Mesenteric fat pad (tissue), 1 donor: ENCODE measurements around the gene OR52A1. TPM values are rescaled to one million over a fixed set of nuclear protein-coding genes. Genes with fewer than 3 reads are reported as not detected.
"Not testable (repeated sequence)": the region's sequence is repeated elsewhere in the genome, so short reads cannot be mapped to it uniquely, and the experiment has no call there.

Experiments
- DNase-seq: peaks from one replicate; pipeline ENCODE4 v3.0.0-alpha.2; 2020; ENCODE audit warnings: low spot score
- long read RNA-seq: library from polyadenylated mRNA; unstranded; transcript quantifications from one replicate; pipeline ENCODE4 v2.0.0, GENCODE V29; 2020
- total RNA-seq: library from RNA; stranded (reverse); fragmentation: NEBNext Ultra II Directional; extraction: Animal tissue kit (Norgen Biotek cat#: 25700); gene quantifications from one replicate; pipeline ENCODE4 v1.2.1, GENCODE V29; 2021
- donor health status: DM: yes; HTN: yes; CAD: no.

OR52A1 gene
- not detected for total RNA-seq
- long read RNA-seq = 0 reads

DNA sequence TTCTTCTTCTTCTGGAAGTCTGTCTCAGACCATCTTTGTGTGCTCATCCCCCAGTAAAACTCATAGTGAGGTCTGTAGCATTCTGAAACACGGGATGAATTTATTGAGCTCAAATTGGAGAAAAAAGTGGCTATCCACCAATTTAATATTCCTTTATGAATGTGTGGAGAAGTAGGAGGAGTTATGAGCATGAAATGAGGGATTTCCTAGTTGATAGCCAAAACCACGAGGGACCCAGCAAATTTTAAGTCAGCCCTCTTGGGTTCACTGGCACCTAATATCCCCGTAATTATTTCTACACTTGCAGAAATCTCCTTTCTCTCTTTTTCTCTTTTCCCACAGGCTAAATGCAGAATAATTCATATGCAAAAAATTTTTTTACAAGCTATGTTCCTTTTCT is at the start of gene OR52A1:
Gene OR52A1, minus strand, starts transcription at position 101 of the 400 bp plus-strand sequence. CDS start 2,388 bp downstream, outside the sequence.
- DNase-seq = no peak

DNA sequence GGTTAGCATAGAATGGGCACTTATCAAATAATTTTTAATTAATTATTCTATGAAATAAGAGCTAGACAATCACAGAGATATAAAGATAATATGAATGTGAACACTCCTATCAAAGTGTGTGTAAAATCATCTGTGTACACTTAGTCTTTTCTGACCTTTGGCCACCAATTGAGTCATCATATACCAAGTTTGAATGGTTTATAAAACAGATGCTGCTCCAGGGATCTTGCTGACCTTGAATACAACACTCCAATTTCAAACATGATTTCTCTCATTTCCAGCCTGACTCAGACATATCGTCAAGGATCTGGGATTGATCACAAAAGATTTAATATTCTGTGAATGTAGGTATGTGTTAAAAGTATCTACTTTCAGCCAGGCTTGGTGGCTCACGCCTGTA is 48.8 kb upstream of the OR52A1 start:
- DNase-seq = no peak

DNA sequence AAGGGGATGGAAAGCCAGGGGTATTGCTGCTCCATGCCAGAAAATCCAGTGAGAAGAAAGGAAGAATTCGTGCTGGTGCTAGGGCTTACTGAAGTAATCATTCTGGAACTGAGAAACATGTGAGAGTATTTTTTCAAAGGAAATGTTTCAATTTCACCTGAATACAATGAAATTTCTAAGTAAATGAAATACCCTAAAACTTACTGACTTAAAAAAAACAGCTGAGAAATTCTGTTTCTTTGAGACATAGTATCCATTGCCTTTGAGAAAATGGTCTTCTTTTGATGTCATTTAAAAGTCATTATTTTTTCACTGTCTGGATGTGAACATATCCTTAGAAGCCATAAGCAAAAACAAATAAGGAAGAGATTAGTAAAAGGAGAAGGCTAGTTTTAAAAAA is 46.0 kb upstream of the OR52A1 start, which contains the start of gene OR51V1:
Gene OR51V1, minus strand, starts transcription at position 101 of the 400 bp plus-strand sequence. Its CDS starts 0 bp downstream, at position 101.
- no peak for DNase-seq

DNA sequence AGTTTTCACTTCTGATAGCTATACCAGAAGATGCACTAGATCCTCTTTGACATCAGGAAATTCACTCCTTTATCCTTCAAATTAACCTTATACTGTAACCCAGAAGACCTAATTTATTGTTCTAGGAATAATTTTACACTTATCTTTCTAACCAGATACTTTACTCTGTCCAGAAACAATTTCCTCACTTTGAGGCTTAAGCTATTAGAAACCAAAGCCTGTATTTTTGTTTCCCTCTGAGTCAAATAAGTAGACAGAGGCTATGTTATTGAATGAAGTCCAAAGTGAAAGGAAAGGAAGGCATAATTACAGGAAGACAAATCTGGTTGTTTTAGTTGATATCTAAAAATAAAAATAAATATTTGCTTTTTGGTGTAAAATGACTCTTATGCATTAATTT is 43.7 kb upstream of the OR52A1 start:
- no peak for DNase-seq

DNA sequence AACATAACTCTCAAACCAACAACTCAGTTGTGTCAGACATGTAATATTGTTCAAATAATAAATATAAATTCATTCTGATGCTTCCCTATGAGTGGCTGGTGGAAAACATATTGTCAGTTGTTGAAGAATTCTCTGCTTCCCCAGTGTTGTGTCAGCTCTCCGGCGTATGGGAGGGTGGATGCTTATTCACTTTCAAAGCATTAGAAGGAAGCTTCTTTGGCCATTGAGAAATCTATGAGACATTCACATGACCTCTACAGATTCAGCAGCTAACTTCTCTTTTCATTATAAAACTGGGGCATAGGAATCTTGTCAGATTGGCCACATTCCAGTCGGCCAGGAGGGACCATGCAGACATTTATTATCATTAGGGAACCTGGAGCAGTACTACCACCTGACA is 43.0 kb upstream of the OR52A1 start:
- DNase-seq = no peak

DNA sequence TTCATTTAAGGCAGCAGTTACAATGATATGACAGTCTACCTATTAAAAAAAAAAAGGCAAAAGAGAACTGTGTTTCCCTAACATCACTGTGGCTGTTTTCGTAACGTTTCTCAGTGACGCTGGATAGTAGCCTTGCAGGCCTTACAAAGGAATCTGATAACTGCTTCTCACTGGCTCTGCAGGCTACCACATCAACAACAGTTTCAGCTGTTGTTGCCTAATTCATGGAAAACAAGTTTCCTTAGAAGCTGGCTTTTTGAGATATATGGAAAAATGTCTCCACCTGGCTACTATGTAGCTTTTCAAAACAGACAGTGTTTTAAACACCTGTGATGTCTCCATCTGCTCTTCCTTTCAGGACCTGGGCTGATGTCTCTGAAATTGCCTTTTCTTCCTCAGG is 42.2 kb upstream of the OR52A1 start:
- DNase-seq = no peak

DNA sequence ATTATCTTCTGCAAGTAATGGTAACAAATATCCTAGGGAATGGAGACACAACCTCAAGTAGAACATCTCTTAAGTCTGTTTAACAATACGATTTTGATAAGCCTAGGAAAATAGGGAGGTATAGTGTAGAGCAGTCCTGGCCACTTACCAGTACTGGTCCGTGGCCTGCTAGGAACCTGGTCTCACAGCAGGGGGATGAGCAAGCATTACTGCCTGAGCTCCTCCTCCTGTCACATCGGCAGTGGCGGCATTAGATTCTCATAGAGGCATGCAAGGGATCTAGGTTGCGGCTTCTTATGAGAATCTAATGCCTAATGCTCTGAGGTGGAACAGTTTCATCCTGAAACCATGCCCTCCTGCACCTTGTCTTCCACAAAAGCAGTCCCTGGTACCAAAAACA is 41.5 kb upstream of the OR52A1 start:
- no peak for DNase-seq

DNA sequence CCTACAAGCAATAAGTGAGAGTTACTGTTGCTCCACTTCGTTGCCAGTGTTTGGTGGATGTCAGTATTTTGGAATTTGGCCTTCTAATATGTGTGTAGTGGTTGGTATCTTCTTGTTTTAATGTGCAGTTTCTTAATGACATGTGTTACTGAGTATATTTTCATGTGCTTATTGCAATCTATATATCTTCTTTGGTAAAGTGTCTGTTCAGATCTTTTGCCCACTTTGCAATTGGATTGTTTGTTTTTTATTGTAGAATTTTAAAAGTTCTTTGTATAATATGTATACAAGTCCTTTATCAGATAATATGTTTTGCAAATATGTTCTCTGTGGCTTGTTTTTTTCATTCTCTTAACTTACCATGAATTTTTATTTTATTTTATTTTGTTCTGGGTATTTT is 38.2 kb upstream of the OR52A1 start:
- no peak for DNase-seq

DNA sequence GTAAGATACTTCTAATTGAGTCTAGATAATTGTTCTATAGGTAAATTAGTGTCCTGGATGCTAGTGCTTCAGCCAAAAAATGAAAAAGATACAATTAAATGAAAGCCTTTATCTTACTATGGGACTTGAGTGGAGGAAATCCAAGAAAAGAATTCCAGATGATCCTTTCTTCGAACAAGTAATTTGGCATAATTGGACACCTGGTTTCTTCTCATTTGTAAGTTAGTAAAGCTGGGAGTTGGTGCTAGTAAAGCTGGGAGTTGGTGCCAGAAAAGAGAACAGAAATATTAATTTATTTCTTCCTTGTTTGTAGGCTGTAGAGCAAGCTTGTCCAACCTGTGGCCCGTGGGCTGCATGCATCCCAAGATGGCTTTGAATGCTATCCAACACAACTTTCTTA is 33.6 kb upstream of the OR52A1 start:
- no peak for DNase-seq

DNA sequence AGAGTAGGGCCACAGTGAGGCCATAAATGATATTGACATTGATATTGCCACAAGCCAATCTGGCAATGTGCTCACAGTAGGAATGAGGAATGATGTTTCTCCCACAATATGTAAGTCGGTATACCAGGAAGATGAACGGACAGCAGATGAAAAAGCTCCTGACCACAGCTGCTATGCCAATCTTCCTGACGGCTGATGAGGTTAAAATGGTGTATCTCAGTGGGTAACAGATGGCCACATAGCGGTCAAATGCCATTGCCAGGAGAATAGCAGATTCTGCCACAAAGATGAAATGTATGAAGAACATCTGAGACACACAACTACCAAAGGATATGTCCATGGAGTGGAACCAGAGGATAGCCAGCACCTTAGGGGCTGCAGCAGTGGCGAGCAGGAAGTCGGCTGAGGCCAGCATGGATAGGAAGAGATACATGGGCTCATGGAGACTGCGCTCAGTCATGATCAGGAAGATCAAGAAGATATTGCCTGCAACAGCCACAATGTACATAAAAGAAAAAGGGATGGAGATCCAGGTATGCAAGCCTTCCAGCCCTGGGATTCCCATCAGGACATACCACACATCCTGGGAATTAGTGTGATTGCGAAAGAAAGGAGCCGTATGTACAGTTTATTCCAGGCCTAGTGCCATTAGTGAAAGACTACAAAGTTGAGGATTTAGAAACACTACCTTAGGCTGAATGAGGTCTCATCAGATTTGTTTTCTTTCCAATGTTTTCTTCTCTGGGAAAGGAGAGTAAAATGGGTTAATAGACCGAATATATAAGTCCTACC is 23.7 kb upstream of the OR52A1 start:
- DNase-seq = no peak

DNA sequence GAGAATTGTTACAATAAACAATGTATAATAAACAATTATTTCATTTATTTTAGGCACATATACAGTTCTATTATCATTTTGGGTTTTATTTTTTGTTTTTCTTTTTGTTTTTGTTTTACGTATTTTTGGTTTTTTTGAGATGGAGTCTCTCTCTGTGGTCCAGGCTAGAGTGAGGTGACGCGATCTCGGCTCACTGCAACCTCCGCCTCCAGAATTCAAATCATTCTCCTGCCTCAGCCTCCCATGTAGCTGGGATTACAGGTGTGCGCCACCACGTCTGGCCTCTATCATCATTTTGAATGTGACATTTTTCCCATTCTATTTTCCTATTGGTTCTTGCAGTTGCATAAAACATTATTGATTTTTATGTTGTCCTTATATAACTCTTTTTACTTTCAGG is 20.4 kb upstream of the OR52A1 start:
- DNase-seq = no peak

DNA sequence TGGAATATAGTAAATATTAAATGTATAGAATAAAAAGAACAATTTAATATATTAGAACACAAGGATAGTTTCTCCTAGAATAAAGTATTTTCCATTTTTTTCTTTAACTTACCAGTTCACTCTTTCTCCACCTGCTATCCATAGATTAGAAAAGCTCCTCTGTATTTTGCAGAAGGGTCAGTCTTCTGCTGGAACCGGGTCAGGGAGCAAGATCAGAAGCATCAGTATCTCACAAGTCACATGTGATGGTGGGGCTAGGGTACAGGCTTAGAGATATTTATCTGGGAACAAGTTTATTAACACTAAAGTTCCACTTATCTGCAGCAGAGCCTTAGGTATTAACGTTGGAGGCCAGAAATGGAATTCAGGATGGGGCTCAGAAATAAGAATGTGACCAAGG is 17.3 kb upstream of the OR52A1 start:
- no peak for DNase-seq

DNA sequence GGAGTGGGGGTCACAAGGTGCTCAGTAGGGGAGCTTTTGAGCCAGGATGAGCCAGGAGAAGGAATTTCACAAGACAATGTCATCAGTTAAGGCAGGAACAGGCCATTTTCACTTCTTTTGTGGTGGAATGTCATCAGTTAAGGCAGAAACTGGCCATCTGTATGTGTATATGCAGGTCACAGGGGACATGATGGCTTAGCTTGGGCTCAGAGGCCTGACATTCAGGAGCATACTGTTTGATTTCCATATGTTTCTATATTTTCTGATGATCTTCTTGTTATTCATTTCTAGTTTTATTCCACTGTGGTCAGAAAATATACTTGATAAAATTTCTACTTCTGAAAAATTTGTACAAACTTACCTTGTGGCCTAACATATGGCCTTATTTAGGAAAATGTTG is 11.3 kb upstream of the OR52A1 start:
- DNase-seq = not testable (repeated sequence)

DNA sequence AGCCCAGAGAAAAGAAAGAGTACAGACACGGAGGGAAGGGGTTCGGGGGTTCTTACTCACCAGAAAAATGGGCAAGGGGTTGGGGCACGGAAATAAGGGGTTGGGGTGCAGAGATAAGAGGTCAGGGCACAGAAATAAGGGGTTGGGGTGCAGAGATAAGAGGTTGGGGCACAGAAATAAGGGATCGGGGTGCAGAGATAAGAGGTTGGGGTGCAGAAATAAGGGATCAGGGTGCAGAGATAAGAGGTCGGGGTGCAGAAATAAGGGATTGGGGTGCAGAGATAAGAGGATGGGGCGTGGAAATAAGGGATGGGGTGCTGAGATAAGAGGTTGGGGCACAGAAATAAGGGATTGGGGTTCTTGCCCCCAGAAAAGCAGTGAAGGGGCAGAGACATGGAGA is 10.2 kb upstream of the OR52A1 start:
- DNase-seq = not testable (repeated sequence)

DNA sequence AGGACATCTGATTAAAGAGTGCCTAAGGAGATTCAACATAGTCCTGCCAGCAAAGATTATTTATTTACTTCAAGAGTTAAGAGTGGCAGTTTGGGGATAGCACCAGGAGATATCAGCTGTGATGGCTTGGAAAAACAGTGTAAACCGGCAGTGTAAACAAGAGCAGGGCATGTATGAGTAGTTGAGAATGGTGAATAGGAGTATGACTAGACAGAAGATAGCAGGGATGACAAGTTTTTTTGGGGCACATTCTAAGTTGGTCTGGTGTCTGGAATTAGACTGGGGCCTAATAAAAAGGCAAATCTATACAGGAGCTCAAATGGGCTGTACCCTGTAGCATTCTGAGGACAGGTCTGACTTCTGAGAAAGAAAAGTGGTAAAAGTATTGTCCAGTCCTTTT is 6.5 kb upstream of the OR52A1 start:
- not testable (repeated sequence) for DNase-seq

DNA sequence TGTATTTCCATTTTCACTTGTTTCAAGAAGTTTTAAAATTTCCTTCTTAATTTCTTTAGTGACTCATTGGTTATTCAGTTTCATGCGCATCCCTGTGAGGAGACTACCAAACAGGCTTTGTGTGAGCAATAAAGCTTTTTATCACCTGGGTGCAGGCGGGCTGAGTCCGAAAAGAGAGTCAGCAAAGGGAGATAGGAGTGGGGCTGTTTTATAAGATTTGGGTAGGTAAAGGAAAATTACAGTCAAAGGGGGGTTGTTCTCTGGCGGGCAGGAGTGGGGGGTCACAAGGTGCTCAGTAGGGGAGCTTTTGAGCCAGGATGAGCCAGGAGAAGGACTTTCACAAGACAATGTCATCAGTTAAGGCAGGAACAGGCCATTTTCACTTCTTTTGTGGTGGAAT is 5.7 kb upstream of the OR52A1 start:
- DNase-seq = not testable (repeated sequence)

DNA sequence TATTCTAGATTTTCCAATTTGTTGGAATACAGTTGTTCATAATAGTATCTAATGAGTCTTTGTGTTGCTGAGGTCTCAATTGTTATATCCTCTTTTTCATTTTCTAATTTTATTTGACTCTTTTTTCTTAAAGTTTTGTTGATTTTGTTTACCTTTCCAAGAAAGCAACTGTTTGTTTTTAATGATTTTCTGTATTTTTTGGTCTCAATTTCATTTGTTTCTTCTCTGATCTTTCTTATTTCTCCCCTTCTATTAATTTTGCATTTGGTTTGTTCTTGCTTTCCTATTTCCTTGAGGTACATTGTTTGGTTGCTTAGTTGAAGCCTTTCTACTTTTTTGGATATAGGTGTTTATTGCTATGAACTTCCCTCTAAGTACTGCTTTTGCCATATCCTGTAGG is 5.2 kb upstream of the OR52A1 start:
- no peak for DNase-seq

DNA sequence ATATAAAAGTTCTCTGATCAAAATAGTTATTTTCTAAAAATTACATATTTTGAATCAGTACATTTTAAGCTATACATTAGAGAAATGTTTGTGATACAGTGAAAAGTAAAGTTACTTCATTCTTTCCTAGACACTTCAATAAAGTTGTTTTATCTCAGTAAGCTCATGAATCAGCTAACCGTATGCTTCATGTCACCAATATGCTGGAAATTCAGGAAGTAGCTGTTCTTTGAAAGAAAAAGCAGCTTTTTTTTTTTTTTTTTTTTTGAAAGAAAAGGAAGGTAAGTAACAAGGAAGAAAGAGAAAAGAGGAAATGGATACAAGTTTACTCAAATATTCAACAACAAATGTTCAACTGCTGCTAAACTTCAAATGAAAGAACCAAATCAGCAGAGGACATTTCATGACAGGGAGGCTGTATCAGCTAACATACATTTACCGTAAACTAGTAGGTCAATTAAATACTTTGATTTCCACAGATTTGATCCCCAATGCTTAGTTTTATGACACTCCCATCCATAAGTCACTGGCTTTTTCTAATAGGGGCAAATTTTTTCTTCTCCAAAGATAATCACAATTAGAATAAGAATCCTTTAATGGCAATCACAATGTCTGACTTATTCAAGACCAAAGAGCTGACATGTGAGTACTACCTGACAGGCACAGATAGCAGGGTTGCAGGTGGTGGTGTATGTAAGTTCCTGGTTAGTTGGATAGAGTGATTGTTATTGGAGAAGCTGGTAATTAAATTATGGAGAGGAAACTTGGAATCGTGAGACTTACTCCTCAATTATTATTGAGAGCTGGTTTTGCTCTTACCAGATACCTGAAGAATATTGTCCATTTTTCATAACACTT is 754 bp downstream of the OR52A1 start:
- no peak for DNase-seq

DNA sequence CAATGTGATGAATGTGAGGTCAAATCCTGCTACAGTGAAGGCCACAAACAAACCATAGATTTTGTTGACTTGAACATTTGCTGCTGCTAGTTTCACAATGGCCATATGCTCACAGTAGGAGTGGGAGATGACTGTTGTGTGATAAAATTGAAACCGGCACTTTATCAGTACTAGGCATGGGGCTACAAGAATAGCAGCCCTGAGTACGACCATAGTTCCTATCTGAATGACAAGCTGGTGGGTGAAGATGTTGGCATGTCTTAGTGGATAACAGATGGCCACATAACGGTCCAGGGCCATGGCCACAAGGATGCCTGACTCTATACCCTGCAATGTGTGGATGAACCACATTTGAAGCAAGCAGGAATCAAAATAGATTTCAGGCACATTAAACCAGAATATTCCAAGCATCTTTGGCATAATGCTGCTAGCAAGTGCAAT is 2.8 kb downstream of the OR52A1 start:
- DNase-seq = no peak

DNA sequence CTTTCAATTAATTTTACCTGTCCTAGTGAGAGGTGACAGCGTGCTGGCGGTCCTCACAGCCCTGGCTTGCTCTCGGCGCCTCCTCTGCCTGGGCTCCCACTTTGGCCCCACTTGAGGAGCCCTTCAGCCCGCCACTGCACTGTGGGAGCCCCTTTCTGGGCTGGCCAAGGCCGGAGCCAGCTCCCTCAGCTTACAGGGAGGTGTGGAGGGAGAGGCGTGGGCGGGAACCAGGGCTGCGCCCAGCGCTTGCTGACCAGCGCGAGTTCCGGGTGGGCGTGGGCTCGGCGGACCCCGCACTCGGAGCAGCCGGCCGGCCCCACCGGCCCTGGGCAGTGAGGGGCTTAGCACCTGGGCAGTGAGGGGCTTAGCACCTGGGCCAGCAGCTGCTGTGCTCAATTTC is 10.4 kb downstream of the OR52A1 start:
- not testable (repeated sequence) for DNase-seq

DNA sequence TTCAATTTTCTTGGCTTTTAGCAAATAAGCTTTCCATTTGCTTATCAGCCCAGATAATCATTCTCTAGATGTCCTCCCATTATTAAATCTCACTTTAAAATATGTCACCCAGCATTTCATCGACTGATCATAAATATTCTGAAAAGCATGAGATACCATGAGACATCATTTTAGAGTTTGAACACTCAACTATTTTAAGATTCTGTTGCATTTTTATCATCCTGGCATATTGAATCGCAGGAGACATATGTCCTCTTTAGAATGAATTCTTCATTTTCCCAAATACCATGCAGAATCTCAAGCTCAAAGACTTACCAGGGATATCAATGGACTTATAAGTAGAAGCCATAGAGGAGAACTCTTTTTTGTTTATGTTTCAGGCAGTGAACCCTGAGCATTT is 16.6 kb downstream of the OR52A1 start, which contains the start of gene OR52A5:
Gene OR52A5, minus strand, starts transcription at position 361 of the 400 bp plus-strand sequence. CDS start 5,714 bp downstream, outside the sequence.
- DNase-seq = no peak

DNA sequence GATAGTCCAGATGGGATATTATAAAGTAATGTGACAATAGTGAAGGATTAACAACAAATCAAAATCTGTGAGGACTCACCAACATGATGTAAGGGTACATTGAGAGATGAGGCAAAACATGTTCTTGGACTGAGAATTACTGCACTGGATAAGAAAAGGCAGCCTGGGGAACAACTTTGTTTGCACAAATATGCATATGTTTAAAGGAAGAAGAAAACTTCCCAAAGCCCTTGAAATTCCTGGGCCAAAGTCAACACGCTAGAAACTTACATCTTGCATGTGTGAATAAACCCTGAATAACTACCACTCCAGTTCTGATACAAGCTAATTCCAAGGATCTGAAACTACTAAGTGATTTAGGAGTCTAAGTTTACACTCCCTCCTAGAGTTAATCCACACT is 17.5 kb downstream of the OR52A1 start:
- no peak for DNase-seq
